ENCODE results near the gene MIDN.

- TF ChIP-seq GATA3 (IDR thresholded peaks at IDR 0.05; ENCODE audit: low read depth, low read length) (no peak), GATA2 (IDR thresholded peaks at IDR 0.05; ENCODE audit: low read depth, low read length) (no peak)
These were observed 24.3 kb downstream of the MIDN start for GRCh38 chr19:1272423-1273262.

Measured in SH-SY5Y (cell line).